MCF 10A (cell line): ENCODE measurements around the gene MAB21L4. TPM values are rescaled to one million over a fixed set of nuclear protein-coding genes. Genes with fewer than 3 reads are reported as not detected.

Source experiments
- BruUV-seq: library from RNA; stranded (reverse); fragments of 400-500 nt; replicated peaks from 2 replicates; lab custom pipeline; 2021; lab: Mats Ljungman, UMichigan
- CTCF ChIA-PET: fragments of 300-600 bp; sonication (Branson Sonifier 250); formaldehyde crosslinking; extraction: SDS; loops from one replicate; lab custom pipeline; 2021; ENCODE audit warnings: antibody characterized with exemption, inconsistent platforms; lab: Yijun Ruan, JAX
- POLR2A ChIA-PET: fragments of 300-600, 350-650 bp; sonication (Branson Sonifier 250); formaldehyde crosslinking; extraction: SDS; loops from one replicate; lab custom pipeline; 2020; ENCODE audit warnings: antibody characterized with exemption, inconsistent platforms; lab: Yijun Ruan, JAX
- DNase-seq: peaks from one replicate; pipeline ENCODE4 v3.0.0-alpha.2; 2018; ENCODE audit not compliant: unreplicated experiment
- H3K27ac Mint-ChIP-seq: one replicate; pipeline ENCODE4 v1.8.0; 2022; ENCODE audit warnings: mild to moderate bottlenecking, low read depth, mixed read lengths; ENCODE audit not compliant: unreplicated experiment
- H3K27me3 Mint-ChIP-seq: one replicate; pipeline ENCODE4 v1.8.0; 2022; ENCODE audit warnings: mixed read lengths; ENCODE audit not compliant: insufficient read depth, unreplicated experiment
- H3K36me3 Mint-ChIP-seq: one replicate; pipeline ENCODE4 v1.8.0; 2022; ENCODE audit warnings: mild to moderate bottlenecking, moderate library complexity, mixed read lengths; ENCODE audit not compliant: insufficient read depth, unreplicated experiment
- H3K4me1 Mint-ChIP-seq: one replicate; pipeline ENCODE4 v1.8.0; 2022; ENCODE audit warnings: mixed read lengths; ENCODE audit not compliant: insufficient read depth, unreplicated experiment
- H3K4me3 Mint-ChIP-seq: one replicate; pipeline ENCODE4 v1.8.0; 2022; ENCODE audit warnings: mild to moderate bottlenecking, moderate library complexity, mixed read lengths; ENCODE audit not compliant: unreplicated experiment
- H3K9me3 Mint-ChIP-seq: one replicate; pipeline ENCODE4 v1.8.0; 2022; ENCODE audit warnings: mixed read lengths; ENCODE audit not compliant: unreplicated experiment
- CTCF ChIP-seq: fragments of 200-600 bp; IDR thresholded peaks from one replicate; pipeline ENCODE4 v1.8.0; 2022; ENCODE audit warnings: antibody characterized with exemption, mild to moderate bottlenecking; ENCODE audit not compliant: unreplicated experiment
- intact Hi-C: fragments of 100-400 bp; cut with micrococcal nuclease; formaldehyde crosslinking; loops from 2 replicates; pipeline ENCODE4 v1.14.1; 2022
- total RNA-seq: library from RNA; stranded (reverse); gene quantifications from 2 replicates; pipeline ENCODE4 v1.2.3, GENCODE V29; 2022

MAB21L4 gene
- total RNA-seq, 1 experiment from 2014 or later: not detected

DNA sequence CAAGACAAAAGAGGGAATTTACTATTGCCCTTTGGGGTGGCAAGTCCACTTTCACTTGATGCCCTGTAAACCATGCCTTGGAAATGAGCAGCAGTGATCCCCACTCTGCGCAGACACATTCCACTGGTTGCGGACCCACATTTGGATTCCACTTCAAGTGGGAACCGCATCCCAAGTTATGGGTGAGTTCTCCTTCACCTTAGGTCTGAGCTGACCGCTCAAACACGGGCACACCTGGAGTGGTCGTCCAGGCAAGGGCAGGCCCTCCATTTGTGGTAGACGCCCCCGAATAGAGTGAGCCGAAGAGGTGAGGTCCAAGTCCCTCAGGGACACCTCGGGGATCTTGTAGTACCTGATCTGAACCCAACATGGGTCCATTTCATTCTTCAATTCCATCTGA, 37.1 kb downstream of the MAB21L4 start:
- H3K36me3 Mint-ChIP-seq: no peaks in the 10 kb centered on the region
- no peak overlapping the region for H3K27ac Mint-ChIP-seq
- DNase-seq: no peak
- intact Hi-C loops: loop anchor here (10.0 kb wide), 1 partner anchor 356 kb away; no protein-coding TSS in a partner anchor
- peaks cover 7% of the 10 kb centered on the region for H3K9me3 Mint-ChIP-seq
- no peak overlapping the region for H3K4me3 Mint-ChIP-seq
- ChIA-PET CTCF (interaction anchor here (1.6 to 3.8 kb wide), 2 partner anchors 7 to 131 kb away, joined by 4 to 25 read pairs; no protein-coding TSS in a partner anchor), POLR2A (interaction anchor here (0.6 kb wide), 1 partner anchor 38 kb away, joined by 3 read pairs; no protein-coding TSS in a partner anchor)
- no peaks in the 10 kb centered on the region for H3K4me1 Mint-ChIP-seq
- BruUV-seq: no TSS peak
- no peak for TF ChIP-seq CTCF
- no peaks in the 10 kb centered on the region for H3K27me3 Mint-ChIP-seq

DNA sequence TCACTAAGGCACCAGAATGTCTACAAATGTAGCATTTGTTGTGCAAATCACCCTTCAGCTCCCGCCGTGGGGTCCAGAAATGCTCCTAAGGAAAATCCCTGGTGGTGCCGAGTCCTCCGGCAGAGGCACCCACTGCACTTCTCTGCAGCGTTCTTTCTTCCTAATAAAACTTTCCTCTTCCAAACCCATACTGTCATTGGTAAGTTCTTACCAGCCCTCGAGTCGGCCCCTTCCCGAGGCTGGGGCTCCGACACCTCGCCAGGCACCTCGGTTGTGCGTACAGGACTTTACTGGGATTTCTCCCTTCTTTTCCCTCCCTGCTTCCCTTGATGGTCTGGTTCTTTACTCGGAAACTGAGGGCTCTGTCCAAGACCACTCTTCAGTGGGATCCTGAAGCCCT, 37.6 kb downstream of the MAB21L4 start:
- no peaks in the 10 kb centered on the region for H3K4me1 Mint-ChIP-seq
- no peaks in the 10 kb centered on the region for H3K36me3 Mint-ChIP-seq
- no peak overlapping the region for H3K27ac Mint-ChIP-seq
- no peak for TF ChIP-seq CTCF
- ChIA-PET CTCF (interaction anchor here (0.8 kb wide), 1 partner anchor 131 kb away, joined by 3 read pairs; no protein-coding TSS in a partner anchor), POLR2A (interaction anchor here (0.6 kb wide), 1 partner anchor 38 kb away, joined by 3 read pairs; no protein-coding TSS in a partner anchor)
- intact Hi-C loops: loop anchor here (10.0 kb wide), 1 partner anchor 356 kb away; no protein-coding TSS in a partner anchor
- BruUV-seq: no TSS peak
- H3K9me3 Mint-ChIP-seq: peaks cover 8% of the 10 kb centered on the region
- H3K4me3 Mint-ChIP-seq: no peak overlapping the region
- DNase-seq: no peak
- H3K27me3 Mint-ChIP-seq: no peaks in the 10 kb centered on the region

GRCh38 chr2:240857039-240858008, 38.6 kb downstream of the MAB21L4 start:
- Mint-ChIP-seq H3K36me3 (no peaks in the 10 kb centered on the region), H3K27me3 (no peaks in the 10 kb centered on the region), H3K4me1 (no peaks in the 10 kb centered on the region), H3K27ac (no peak overlapping the region), H3K9me3 (peaks cover 8% of the 10 kb centered on the region), H3K4me3 (no peak overlapping the region)
- ChIA-PET POLR2A (no interaction called here), CTCF (interaction anchor here (0.6 to 0.8 kb wide), 2 partner anchors 25 to 132 kb away, joined by 3 to 4 read pairs; no protein-coding TSS in a partner anchor)
- no TSS peak for BruUV-seq
- TF ChIP-seq CTCF: no peak
- intact Hi-C loops: loop anchor here (10.0 kb wide), 1 partner anchor 357 kb away; no protein-coding TSS in a partner anchor
- DNase-seq: no peak
